SIG-M5 treated with dmso at 0.1 percent for 504 hours (cell line): Measurements from ENCODE around the gene ING3.
"Not testable (repeated sequence)": the region's sequence is repeated elsewhere in the genome, so short reads cannot be mapped to it uniquely, and the experiment has no call there.

ENCODE experiments used
- DNase-seq: peaks from one replicate; lab custom pipeline; 2025; ENCODE audit not compliant: unreplicated experiment; lab: John Stamatoyannopoulos, UW

The ING3 gene

DNA sequence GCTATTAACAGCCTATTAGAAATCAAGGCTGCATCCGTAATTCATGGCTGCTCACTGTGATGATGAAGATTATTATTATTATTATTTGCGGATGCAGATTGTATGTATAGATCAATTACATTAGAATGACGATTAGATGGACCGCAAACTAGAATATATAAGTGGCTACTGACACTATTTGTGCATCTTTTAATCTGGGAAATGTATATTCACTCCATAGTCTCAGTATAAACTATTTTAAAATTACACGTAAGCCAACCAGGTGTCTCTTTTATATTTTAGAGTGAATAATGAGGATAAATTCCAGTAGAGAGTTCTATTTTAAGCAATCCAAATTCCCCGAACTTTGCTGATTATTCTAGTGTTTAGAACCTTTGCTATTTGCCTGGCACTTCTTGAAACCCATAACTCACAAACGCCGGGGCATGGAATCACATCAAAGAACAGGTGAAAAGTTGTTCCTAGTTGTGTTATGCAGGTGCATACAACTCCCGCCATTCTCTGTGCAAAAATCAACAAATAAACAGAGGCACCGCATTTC lies 509 bp upstream of the ING3 start:
- no peak for DNase-seq

DNA sequence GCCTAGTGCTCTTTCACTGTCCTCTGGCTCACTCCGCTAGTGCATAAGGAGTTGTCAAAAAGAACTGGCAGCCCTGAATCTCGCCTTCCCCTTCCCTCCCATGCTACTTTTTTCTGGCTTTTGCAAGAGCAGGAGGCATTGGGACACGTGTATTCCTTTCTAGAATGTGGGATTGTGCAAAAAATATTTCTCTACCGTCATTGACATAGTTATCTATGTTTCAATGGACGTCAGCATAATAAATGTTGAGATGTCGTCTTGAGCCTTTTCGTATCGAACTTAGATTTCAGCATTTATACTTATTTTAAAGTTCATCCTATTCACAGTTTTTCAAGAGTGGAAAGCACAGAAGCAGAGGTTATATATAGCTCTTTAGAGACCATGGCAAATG lies 727 bp downstream of the ING3 start:
- DNase-seq = no peak

DNA sequence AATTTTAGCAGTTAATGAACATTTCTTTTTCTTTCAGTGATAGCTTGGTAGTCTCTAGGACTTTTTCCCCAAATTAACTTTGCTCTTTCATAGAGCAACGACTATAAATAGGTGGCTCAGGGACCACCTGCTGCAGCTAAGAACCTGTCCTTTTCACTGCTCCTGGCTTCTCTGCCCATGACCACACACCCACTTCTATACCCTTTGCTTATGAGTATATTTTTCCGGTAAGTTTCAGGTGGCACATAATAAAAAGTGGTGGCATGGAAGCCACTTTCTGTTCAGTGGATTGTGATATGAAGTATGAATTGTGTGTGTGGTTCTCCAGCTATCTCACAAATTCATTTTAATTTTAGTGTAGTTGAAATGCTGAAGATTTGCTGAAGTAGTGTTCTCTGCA lies 1.2 kb downstream of the ING3 start:
- DNase-seq = no peak

DNA sequence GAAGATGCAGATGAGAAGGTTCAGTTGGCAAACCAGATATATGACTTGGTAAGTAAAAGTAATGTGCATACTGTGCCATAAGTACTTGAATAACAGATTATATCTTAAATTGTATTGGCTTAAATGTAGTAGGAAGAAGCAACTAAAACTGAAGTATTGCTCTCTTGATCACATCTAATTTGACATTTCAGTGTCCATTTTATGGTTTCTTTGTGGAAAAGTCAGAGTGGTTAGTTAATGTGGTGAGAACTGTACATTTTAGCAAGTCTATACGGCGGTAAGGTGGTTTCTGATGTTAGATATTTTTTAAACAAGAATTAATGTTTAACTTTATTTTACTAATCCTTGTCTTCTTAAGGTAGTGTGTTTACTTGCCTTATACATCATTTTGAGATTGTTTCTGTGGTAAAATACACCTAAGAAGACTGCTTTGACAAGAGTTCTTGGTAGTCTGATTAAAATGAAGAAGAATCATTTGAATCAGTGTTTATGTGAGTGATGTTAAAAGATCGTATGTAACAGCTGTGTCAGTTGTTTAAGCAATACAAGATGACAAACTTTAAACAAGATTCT lies 5.1 kb downstream of the ING3 start:
- DNase-seq = no peak

DNA sequence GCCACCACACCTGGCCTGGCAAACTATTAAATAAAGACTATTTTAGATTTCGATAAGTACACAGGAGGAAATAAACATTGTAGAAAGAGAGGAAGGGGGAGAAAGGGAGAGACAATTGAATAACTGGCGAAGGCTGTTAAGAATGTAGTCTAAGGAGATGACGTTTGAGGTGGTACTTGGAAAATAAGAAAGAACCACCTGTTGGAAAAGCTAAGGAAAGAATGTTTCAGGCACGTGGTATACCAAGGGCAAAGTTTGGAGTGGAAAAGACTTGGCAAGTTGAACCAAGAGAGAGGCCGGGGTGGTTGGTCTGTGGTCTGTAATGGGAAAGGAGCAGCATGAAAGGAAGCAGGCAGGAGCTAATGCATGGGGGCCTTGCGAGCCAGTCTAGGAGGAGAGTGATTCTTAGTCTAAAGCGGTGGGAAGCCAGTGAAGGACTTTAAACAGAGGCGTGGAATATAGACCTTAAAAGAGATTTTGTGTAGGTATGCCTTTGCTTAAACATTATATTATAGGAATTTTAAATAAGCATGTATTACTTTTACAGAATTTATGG lies 9.4 kb downstream of the ING3 start:
- DNase-seq = no peak

DNA sequence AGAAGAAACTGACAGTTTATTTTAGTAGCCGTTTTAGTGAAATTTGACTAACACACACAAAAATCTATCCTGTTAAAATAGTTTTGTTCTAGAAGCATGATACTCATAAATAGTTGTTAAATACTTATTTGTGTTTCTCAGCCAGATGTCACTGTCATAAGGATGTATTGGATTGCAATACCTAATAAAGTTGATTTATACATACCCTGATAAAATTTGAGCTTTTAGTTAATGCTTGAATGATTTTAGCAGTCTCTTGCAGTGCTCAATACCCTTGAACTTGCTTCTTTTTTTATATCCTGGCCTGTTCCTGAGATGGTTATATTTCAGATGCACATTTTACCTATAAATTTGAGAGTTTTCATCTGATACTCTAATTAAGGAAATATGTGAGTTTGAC lies 10.1 kb downstream of the ING3 start:
- DNase-seq = no peak

DNA sequence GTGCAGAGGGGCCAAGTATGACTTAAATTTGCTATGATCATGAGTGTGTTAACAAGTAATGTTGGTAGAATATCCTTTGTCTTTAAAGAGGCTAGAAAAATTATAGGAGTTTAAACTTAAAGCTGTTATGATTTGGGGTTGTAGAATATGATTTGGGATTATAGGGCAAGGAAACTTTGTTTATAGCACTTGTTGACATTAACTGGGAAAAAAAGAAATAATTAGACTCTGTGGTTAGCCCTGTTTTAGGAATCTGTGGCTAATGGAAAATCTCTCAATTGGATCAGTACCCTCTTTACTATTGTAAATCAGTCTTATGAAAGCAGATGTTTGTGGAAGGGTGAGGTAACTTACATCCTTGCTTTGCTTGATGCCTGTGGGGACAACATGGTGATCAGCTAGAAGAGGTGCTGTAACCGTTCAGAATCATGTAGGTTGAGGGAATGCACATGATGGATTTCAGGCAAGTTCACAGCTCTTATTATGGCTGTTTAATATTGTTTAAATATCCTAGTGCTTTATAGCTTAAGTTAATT lies 11.1 kb downstream of the ING3 start:
- DNase-seq = no peak

DNA sequence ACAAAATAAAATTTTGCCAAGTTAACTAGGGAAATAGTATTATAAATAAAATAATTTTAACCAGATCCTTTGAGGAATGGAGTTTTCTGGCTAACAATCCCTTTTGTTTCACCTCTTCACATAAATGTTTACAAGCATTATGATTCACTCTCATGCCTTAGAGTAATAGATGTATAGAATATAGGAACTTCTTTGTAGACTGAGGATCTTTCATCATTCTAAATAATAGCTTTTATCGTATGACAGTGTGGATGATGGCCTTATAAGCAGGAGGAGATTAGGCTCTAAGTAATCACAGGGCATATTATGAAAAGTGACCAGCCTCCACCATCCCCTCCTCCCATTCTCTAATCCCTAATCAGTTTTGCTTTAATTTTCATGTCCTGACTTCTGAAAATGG lies 13.5 kb downstream of the ING3 start:
- DNase-seq = no peak

DNA sequence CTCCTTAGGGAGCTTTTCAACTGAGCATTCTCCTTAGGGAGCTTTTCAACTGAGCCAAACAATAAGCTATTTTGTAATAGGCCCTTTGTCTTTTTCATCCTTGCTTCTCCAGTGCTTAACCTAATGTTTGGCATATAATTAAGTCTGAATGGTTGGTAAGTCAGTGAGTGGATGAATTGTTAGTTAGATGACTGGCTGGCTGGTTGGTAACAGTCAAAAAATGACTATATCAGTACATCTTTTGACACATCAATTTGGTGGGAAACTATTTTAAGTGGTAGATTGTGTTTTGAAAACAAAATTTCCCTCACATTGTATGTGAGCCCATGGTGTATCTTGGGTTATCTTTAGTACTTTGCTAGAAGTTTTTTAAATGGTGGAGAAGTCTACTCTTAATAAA lies 16.4 kb downstream of the ING3 start:
- no peak for DNase-seq

DNA sequence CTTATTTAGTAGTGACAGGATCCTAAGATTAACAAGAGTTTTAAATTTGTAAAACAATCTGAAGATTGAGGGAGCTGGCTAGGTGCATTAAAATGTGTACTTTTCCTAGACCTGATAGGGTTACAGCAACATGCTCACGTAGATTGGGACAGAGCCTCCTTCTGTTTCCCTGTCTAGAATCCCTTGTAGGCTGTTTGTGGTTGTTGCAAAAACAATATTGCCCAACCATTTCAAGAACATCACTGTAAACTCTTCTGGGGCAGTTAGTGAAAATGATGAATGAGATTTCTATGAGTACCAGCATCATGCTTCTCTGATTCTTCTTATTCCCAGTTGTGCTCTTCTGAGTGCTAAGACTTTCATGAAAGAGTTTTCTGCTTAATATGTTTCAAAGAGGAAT lies 23.3 kb downstream of the ING3 start:
- peak; percentile 3 for DNase-seq

DNA sequence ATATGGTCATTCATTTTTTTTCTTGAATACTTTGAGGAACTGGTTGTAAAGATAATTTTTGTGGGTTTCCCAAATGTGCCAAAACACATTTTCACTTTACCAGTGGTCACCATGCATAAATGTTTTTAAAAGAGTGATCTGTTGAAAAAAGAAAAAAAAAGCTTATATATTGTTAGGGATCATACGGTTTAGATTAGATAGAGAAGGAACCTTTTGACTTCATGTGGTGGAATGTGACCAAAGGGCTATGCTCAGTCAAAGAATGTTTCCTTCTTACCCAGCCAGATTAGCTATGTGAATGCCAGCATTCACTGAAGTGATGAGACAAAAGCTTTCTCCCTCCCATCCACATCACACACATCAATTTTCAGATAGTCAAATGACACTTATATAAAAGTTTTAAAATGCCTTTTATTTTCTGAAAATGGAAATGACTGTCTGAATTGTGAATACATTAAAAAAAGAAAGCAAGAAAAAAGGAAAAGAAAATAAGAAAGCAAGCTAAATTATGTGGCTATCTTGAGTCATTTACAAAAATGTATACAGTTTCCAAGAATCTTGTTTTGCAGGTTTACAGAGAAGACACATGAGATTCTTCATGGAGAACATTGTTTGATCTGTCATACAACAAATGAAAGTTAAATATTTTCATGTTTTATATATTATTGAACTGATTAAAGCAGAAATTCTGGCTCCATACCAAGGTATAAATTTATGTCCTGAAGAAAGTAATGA lies 29.4 kb downstream of the ING3 start:
- DNase-seq = no peak

DNA sequence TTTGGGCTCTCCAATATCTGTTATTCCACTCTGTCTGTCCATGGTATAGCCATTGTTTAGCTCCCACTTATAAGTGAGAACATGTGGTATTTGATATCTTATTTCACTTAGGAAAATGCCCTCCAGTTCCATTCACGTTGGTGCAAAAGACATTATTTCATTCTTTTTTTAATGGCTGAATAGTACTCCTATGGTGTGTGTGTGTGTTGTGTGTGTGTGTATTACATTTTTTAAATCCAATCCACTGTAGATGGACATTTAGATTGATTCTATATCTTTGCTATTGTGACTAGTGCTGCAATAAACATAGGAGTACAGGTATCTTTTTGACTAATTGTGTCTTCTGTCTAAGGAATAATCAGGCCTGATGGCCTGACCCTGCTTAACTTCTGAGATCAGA lies 30.5 kb downstream of the ING3 start:
- DNase-seq = no peak

DNA sequence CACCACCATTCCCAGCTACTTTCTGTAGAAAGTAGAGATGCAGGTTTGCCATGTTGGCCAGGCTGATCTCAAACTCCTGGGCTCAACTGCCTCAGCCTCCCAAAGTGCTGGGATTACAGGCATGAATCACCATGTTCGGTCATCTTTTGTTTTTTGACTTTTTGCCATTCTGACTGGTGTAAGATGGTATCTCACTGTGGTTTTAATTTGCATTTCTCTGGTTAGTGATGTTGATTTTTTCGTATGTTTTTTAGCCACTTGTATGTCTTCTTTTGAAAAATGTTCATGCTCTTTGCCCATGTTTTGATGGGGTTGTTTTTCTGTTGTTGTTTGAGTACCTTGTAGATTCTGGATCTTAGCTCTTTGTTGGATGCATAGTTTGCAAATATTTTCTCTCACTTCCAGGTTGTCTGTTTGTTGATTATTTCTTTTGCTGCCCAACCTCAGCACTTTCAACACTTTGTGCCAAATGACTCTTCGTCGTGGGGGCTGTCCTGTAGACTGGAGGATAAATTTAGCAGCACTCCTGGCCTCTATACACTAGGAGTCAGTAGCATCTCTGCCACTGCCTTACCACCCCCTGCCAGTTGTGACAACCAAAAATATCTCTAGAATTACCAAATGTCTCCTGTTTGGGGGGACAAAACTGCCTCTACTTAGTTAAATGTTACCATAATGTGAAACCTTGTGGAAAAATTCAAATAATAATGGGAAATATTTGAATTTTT lies 31.5 kb downstream of the ING3 start:
- no peak for DNase-seq

DNA sequence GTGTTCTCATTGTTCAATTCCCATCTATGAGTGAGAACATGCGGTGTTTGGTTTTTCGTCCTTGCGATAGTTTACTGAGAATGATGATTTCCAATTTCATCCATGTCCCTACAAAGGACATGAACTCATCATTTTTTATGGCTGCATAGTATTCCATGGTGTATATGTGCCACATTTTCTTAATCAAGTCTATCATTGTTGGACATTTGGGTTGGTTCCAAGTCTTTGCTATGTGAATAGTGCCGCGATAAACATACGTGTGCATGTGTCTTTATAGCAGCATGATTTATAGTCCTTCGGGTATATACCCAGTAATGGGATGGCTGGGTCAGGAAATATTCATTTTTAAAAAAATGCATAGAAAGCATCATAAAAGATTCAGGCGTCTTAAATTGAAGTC lies 33.0 kb downstream of the ING3 start:
- not testable (repeated sequence) for DNase-seq

DNA sequence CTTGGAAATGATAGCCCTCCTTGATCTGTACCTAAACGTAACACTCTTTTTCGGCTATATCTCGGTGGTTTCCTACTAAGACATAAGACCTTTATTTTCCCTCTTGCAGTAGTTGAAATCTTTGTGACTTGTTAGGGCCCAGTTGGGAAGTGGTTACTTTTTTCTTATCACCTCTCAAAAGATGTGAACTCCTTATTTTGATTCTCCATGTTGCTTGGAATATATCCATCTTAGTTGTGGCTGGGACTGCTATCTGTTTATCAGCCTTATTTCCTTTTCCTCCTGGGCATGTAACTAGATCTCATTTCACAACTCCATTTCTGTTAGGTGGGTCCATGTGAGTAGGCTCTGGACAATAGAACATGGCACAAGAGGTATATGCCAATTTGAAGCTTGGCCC lies 33.8 kb downstream of the ING3 start:
- no peak for DNase-seq

DNA sequence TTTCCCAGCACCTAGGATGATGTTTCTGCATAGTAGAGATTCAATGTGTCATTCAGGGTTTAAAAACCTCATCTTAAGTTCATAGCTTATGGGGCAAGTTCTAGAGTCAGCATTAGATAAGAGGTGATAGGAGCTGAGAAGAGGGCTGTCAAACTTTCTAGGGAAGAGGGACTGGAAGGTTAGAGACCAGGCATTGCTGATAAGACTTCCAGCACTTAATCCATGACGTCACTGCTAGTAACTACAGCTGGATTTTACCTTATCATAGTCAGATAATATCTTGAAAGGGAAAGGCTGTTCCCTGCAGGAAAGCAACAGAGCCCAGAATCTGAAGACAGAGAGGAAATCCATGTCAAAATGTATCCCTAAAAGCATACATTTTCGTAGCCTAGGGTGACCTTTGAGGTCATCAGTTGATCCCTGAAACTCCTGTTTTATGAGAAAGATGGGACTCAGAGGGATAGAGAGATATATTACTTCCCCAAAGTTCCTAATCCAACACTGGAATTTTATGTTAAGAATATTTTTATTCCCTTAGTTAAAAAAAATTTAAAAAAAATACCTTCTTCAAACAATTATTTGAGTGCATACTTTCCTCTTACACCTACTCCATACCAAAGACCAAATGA lies 34.7 kb downstream of the ING3 start:
- DNase-seq = no peak

DNA sequence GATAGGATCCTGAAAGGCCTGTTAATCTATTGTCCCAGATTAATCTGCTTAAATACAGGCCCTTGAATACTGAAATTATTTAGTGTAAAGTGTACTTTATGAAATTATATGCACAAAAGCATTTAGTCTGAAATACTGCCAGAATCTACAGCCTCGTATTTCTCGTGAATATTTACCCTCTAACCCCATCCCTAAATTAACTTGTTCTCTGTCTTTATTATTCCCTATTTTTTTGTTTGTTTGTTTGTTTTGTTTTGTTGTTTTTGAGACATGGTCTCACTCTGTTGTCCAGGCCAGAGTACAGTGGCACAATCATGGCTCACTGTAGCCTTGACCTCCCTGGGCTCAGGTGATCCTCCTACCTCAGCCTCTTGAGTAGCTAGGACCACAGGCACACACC lies 35.3 kb downstream of the ING3 start:
- DNase-seq = no peak

DNA sequence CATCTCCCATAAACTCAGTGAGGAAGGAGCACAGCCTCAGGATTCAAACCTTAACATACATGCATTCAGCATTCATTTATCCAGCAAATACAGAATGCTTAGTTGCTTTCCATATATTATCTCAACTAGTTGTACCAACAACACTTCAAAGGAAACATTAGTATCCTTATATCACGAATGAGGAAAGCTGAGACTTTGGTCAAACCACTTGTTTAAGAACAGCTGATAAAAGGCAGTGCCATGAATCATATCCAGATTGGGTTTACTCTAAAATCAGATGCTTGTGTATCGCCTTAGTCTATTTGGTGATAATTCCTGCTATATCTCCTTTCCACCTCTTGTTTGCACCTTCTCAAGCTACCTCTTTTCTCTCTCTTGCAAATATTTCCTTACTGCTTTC lies 36.1 kb downstream of the ING3 start:
- DNase-seq = no peak

DNA sequence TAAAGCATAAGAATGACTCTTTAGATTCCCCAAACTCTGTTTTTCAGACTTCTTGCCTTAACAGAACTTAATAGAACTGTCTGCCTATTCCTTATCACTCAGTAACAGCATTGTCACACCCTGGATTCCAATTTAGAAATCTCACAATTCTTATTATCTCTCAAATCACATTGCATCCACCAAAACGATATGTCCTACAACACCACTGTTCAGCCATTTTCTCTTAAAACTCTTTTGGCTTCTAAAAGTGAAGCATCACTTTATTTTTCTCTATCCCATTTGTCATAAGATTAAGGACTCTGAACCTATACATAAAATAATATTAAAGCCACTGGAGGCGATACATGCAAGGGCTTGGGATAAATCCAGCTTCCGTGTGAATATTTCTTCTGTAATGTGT lies 36.7 kb downstream of the ING3 start:
- DNase-seq = no peak

DNA sequence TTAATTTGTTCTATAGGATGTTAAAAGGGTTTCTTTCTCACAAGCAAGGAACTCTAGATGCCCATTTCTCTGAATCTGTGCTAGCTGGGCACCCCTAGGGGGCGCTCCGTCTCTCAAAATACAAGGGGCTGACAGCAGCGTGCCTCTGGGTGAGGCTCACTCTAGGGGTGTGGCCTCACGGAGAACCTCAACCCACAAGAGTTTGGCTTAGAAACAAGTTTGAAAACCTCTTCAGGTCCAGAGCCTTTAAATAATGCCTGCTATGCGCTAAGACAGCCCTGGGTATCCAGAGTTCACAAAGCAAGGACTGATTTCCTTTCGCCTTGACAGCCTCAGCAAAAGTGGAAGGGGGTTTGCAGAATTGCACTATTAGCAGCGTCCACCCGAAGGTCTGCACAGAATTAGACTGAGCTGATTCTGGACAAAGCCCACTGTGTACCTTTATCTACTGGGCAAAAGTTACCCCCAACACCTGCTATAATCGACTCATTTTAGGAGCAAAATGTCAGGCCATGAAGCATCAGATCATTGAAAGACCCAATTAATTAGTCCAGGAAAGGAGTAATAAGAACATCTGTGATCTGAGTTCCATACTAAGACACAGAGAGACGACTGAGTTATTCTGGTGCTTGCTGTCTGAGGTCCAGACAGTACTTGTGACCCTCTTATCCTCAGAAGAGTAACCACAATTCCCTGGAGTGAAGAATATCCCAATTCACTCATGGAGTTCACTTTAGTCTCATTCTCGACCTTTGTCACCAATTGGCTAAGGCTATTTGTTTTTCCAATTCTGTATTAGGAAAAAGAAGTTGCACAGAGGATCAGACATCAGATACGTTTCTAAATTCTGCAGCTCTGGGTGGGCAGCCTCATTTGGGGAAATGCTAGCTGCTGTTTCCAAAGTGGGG lies 37.4 kb downstream of the ING3 start:
- peak; percentile 82 for DNase-seq
